Lower lobe of right lung (tissue), 2 donors: ENCODE results near the gene KHDC4. TPM values are rescaled to one million over a fixed set of nuclear protein-coding genes. Genes with fewer than 3 reads are reported as not detected.

Source experiments
- ATAC-seq, 2 donors: fragments of 200-7000 bp; cut with Tn5 transposase; one replicate each; pipeline ENCODE4 v1.9.1; 2020 to 2022; ENCODE audit warnings: mild to moderate bottlenecking in 2 of 2, moderate library complexity in 2 of 2
- DNase-seq: peaks from one replicate; pipeline ENCODE4 v3.0.0-alpha.2; 2020
- H3K27ac ChIP-seq: fragments of 200-600 bp; one replicate; pipeline ENCODE4 v1.8.0; 2022
- H3K27me3 ChIP-seq: fragments of 200-600 bp; one replicate; pipeline ENCODE4 v1.8.0; 2022; ENCODE audit warnings: low read depth
- H3K36me3 ChIP-seq: fragments of 200-600 bp; one replicate; pipeline ENCODE4 v1.8.0; 2022; ENCODE audit warnings: mild to moderate bottlenecking
- H3K4me1 ChIP-seq: fragments of 200-600 bp; one replicate; pipeline ENCODE4 v1.8.0; 2022
- H3K4me3 ChIP-seq: fragments of 200-600 bp; one replicate; pipeline ENCODE4 v1.8.0; 2022; ENCODE audit warnings: mild to moderate bottlenecking
- H3K9me3 ChIP-seq: fragments of 200-600 bp; one replicate; pipeline ENCODE4 v1.8.0; 2022
- intact Hi-C: fragments of 100-400 bp; cut with DNase I; formaldehyde crosslinking; loops from one replicate; pipeline ENCODE4 v1.11.0; 2022
- microRNA-seq: library from miRNA; unstranded; fragments of <30 nt; microRNA quantifications from one replicate; pipeline ENCODE4 v1.2.0, GENCODE V29; 2020; ENCODE audit warnings: borderline number of aligned reads
- total RNA-seq: library from RNA; stranded (reverse); fragmentation: NEBNext Ultra II Directional; extraction: Animal tissue kit (Norgen Biotek cat#: 25700); gene quantifications from one replicate; pipeline ENCODE4 v1.2.1, GENCODE V29; 2021
- TF ChIP-seq, protein P1 (sequence below): fragments of 200-600 bp; IDR thresholded peaks from one replicate; pipeline ENCODE4 v1.8.0; 2022; ENCODE audit warnings: antibody characterized with exemption, mild to moderate bottlenecking
- donor health status: DM: no; HTN: yes; CAD: no; lungs with severe emphysema.

The KHDC4 gene
- total RNA-seq, 1 donor from 2014 or later: 42.8 TPM

DNA sequence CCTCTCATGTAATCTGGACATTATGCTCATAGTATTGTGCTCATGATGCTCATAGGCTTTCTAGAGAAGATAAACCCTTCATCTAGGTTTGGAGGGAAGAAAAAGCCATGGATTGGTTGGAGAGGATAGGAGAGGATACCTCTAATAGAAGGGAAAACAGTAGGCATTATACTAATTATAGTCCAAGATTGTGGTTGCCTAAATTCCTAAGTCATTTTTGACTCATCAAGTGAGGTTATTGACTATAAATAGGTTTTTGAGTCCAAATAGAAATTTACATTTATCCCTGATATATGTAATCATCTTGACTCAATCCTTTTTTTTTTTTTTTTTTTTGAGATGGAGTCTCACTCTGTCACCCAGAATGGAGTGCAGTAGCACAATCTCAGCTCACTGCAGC, 69.8 kb downstream of the KHDC4 start:
- intact Hi-C loops: no loop called here
- no peaks in the 10 kb centered on the region for H3K36me3 ChIP-seq
- DNase-seq (no peak), ATAC-seq (no peak)
- no peaks in the 10 kb centered on the region for H3K27me3 ChIP-seq
- TF ChIP-seq, protein P1, sequence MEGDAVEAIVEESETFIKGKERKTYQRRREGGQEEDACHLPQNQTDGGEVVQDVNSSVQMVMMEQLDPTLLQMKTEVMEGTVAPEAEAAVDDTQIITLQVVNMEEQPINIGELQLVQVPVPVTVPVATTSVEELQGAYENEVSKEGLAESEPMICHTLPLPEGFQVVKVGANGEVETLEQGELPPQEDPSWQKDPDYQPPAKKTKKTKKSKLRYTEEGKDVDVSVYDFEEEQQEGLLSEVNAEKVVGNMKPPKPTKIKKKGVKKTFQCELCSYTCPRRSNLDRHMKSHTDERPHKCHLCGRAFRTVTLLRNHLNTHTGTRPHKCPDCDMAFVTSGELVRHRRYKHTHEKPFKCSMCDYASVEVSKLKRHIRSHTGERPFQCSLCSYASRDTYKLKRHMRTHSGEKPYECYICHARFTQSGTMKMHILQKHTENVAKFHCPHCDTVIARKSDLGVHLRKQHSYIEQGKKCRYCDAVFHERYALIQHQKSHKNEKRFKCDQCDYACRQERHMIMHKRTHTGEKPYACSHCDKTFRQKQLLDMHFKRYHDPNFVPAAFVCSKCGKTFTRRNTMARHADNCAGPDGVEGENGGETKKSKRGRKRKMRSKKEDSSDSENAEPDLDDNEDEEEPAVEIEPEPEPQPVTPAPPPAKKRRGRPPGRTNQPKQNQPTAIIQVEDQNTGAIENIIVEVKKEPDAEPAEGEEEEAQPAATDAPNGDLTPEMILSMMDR: no peak
- H3K9me3 ChIP-seq: no peaks in the 10 kb centered on the region
- H3K27ac ChIP-seq: no peak overlapping the region
- peaks cover 18% of the 10 kb centered on the region for H3K4me1 ChIP-seq
- no peak overlapping the region for H3K4me3 ChIP-seq

Small RNA genes within 50 kb of the gene (microRNA-seq; reads per million reads assigned to microRNA genes)
- not detected for gene MIR6738

Other genes with a start within 250 kb of the KHDC4 start
- gene YY1AP1, start 245.6 kb downstream of the KHDC4 start, total RNA-seq: 55.3 TPM
- 77.7 TPM for gene DAP3, start 245.3 kb downstream of the KHDC4 start, total RNA-seq
- gene GON4L, start 77.2 kb downstream of the KHDC4 start, total RNA-seq: 46.9 TPM
- 9.6 TPM for gene SYT11, start 74.8 kb downstream of the KHDC4 start, total RNA-seq
- 56.4 TPM for gene RIT1, start 23.1 kb downstream of the KHDC4 start, total RNA-seq
- gene RXFP4, start 7.2 kb upstream of the KHDC4 start, total RNA-seq: not detected
- gene ARHGEF2, start 44.1 kb upstream of the KHDC4 start, total RNA-seq: 252 TPM
- 207 TPM for gene SSR2, start 86.5 kb upstream of the KHDC4 start, total RNA-seq
- 32.5 TPM for gene UBQLN4, start 119.4 kb upstream of the KHDC4 start, total RNA-seq
- 66.5 TPM for gene LAMTOR2, start 120.4 kb upstream of the KHDC4 start, total RNA-seq
- gene RAB25, start 126.7 kb upstream of the KHDC4 start, total RNA-seq: 58.0 TPM
- 0.74 TPM for gene MEX3A, start 148.1 kb upstream of the KHDC4 start, total RNA-seq
- gene LMNA, start 180.3 kb upstream of the KHDC4 start, total RNA-seq: 235 TPM
- gene SEMA4A, start 219.2 kb upstream of the KHDC4 start, total RNA-seq: 28.9 TPM